ENCODE data around the gene GPR161.

The GPR161 gene

GRCh38 chr1:168091720-168092550 is 44.8 kb downstream of the GPR161 start:
- Histone ChIP-seq H3K4me1 (ENCODE audit: control insufficient read depth in 1 of 2, insufficient read depth in 2 of 2, low read length in 2 of 2) (no peaks in the 10 kb centered on the region), H3K36me3 (ENCODE audit: control insufficient read depth in 1 of 2, insufficient read depth in 2 of 2, low read length in 2 of 2) (peaks cover 0 to 33% of the 10 kb centered on the region in 2 donors), H3K9me3 (ENCODE audit: control insufficient read depth in 1 of 2, low read length in 2 of 2) (no peaks in the 10 kb centered on the region), H3K4me3 (ENCODE audit: low read depth in 1 of 2, low read length in 2 of 2) (no peak overlapping the region), H3K27me3 (ENCODE audit: low read depth, low read length) (no peaks in the 10 kb centered on the region), H3K27ac (ENCODE audit: low read length) (no peak overlapping the region)

GRCh38 chr1:168091063-168091462 is 45.7 kb downstream of the GPR161 start:
- no peak overlapping the region for H3K27ac ChIP-seq (ENCODE audit: low read length)
- H3K9me3 ChIP-seq (ENCODE audit: control insufficient read depth in 1 of 2, low read length in 2 of 2), result no peaks in the 10 kb centered on the region
- H3K4me3 ChIP-seq (ENCODE audit: low read depth in 1 of 2, low read length in 2 of 2), result no peak overlapping the region
- no peaks in the 10 kb centered on the region for H3K4me1 ChIP-seq (ENCODE audit: control insufficient read depth in 1 of 2, insufficient read depth in 2 of 2, low read length in 2 of 2)
- H3K36me3 ChIP-seq (ENCODE audit: control insufficient read depth in 1 of 2, insufficient read depth in 2 of 2, low read length in 2 of 2), result peaks cover 0 to 26% of the 10 kb centered on the region in 2 donors
- H3K27me3 ChIP-seq (ENCODE audit: low read depth, low read length), result no peaks in the 10 kb centered on the region

GRCh38 chr1:168090395-168090794 is 46.3 kb downstream of the GPR161 start:
- Histone ChIP-seq H3K9me3 (ENCODE audit: control insufficient read depth in 1 of 2, low read length in 2 of 2) (no peaks in the 10 kb centered on the region), H3K27ac (ENCODE audit: low read length) (no peak overlapping the region), H3K27me3 (ENCODE audit: low read depth, low read length) (no peaks in the 10 kb centered on the region), H3K36me3 (ENCODE audit: control insufficient read depth in 1 of 2, insufficient read depth in 2 of 2, low read length in 2 of 2) (peaks cover 0 to 25% of the 10 kb centered on the region in 2 donors), H3K4me1 (ENCODE audit: control insufficient read depth in 1 of 2, insufficient read depth in 2 of 2, low read length in 2 of 2) (no peaks in the 10 kb centered on the region), H3K4me3 (ENCODE audit: low read depth in 1 of 2, low read length in 2 of 2) (no peak overlapping the region)

- no peaks in the 10 kb centered on the region for H3K9me3 ChIP-seq (ENCODE audit: control insufficient read depth in 1 of 2, low read length in 2 of 2)
- no peaks in the 10 kb centered on the region for H3K27me3 ChIP-seq (ENCODE audit: low read depth, low read length)
- no peak overlapping the region for H3K4me3 ChIP-seq (ENCODE audit: low read depth in 1 of 2, low read length in 2 of 2)
- no peak overlapping the region for H3K27ac ChIP-seq (ENCODE audit: low read length)
- peaks cover 0 to 2% of the 10 kb centered on the region in 2 donors for H3K4me1 ChIP-seq (ENCODE audit: control insufficient read depth in 1 of 2, insufficient read depth in 2 of 2, low read length in 2 of 2)
- H3K36me3 ChIP-seq (ENCODE audit: control insufficient read depth in 1 of 2, insufficient read depth in 2 of 2, low read length in 2 of 2), result peaks cover 0 to 25% of the 10 kb centered on the region in 2 donors
Observed at GRCh38 chr1:168089979-168090337, 46.8 kb downstream of the GPR161 start.

GRCh38 chr1:168089326-168089978 is 47.3 kb downstream of the GPR161 start:
- no peak overlapping the region for H3K4me3 ChIP-seq (ENCODE audit: low read depth in 1 of 2, low read length in 2 of 2)
- no peaks in the 10 kb centered on the region for H3K9me3 ChIP-seq (ENCODE audit: control insufficient read depth in 1 of 2, low read length in 2 of 2)
- H3K27ac ChIP-seq (ENCODE audit: low read length), result no peak overlapping the region
- peaks cover 0 to 25% of the 10 kb centered on the region in 2 donors for H3K36me3 ChIP-seq (ENCODE audit: control insufficient read depth in 1 of 2, insufficient read depth in 2 of 2, low read length in 2 of 2)
- peaks cover 0 to 7% of the 10 kb centered on the region in 2 donors for H3K4me1 ChIP-seq (ENCODE audit: control insufficient read depth in 1 of 2, insufficient read depth in 2 of 2, low read length in 2 of 2)
- H3K27me3 ChIP-seq (ENCODE audit: low read depth, low read length), result no peaks in the 10 kb centered on the region

- H3K4me1 ChIP-seq (ENCODE audit: control insufficient read depth in 1 of 2, insufficient read depth in 2 of 2, low read length in 2 of 2), result peaks cover 0 to 12% of the 10 kb centered on the region in 2 donors
- H3K36me3 ChIP-seq (ENCODE audit: control insufficient read depth in 1 of 2, insufficient read depth in 2 of 2, low read length in 2 of 2), result peaks cover 0 to 22% of the 10 kb centered on the region in 2 donors
- no peak overlapping the region for H3K27ac ChIP-seq (ENCODE audit: low read length)
- H3K4me3 ChIP-seq (ENCODE audit: low read depth in 1 of 2, low read length in 2 of 2), result no peak overlapping the region
- no peaks in the 10 kb centered on the region for H3K27me3 ChIP-seq (ENCODE audit: low read depth, low read length)
- no peaks in the 10 kb centered on the region for H3K9me3 ChIP-seq (ENCODE audit: control insufficient read depth in 1 of 2, low read length in 2 of 2)
Observed at GRCh38 chr1:168088511-168089325, 48.0 kb downstream of the GPR161 start.

- peaks cover 0 to 12% of the 10 kb centered on the region in 2 donors for H3K4me1 ChIP-seq (ENCODE audit: control insufficient read depth in 1 of 2, insufficient read depth in 2 of 2, low read length in 2 of 2)
- peaks cover 0 to 22% of the 10 kb centered on the region in 2 donors for H3K36me3 ChIP-seq (ENCODE audit: control insufficient read depth in 1 of 2, insufficient read depth in 2 of 2, low read length in 2 of 2)
- no peaks in the 10 kb centered on the region for H3K9me3 ChIP-seq (ENCODE audit: control insufficient read depth in 1 of 2, low read length in 2 of 2)
- no peaks in the 10 kb centered on the region for H3K27me3 ChIP-seq (ENCODE audit: low read depth, low read length)
- H3K27ac ChIP-seq (ENCODE audit: low read length), result no peak overlapping the region
- no peak overlapping the region for H3K4me3 ChIP-seq (ENCODE audit: low read depth in 1 of 2, low read length in 2 of 2)
Observed at GRCh38 chr1:168087696-168088095, 49.0 kb downstream of the GPR161 start.

GRCh38 chr1:168086438-168086837 is 50.3 kb downstream of the GPR161 start:
- Histone ChIP-seq H3K36me3 (ENCODE audit: control insufficient read depth in 1 of 2, insufficient read depth in 2 of 2, low read length in 2 of 2) (peaks cover 0 to 22% of the 10 kb centered on the region in 2 donors), H3K9me3 (ENCODE audit: control insufficient read depth in 1 of 2, low read length in 2 of 2) (no peaks in the 10 kb centered on the region), H3K27me3 (ENCODE audit: low read depth, low read length) (no peaks in the 10 kb centered on the region), H3K27ac (ENCODE audit: low read length) (no peak overlapping the region), H3K4me3 (ENCODE audit: low read depth in 1 of 2, low read length in 2 of 2) (no peak overlapping the region), H3K4me1 (ENCODE audit: control insufficient read depth in 1 of 2, insufficient read depth in 2 of 2, low read length in 2 of 2) (peaks cover 0 to 17% of the 10 kb centered on the region in 2 donors)

GRCh38 chr1:168085401-168085872 is 51.3 kb downstream of the GPR161 start:
- H3K36me3 ChIP-seq (ENCODE audit: control insufficient read depth in 1 of 2, insufficient read depth in 2 of 2, low read length in 2 of 2), result peaks cover 0 to 23% of the 10 kb centered on the region in 2 donors
- peaks cover 0 to 18% of the 10 kb centered on the region in 2 donors for H3K4me1 ChIP-seq (ENCODE audit: control insufficient read depth in 1 of 2, insufficient read depth in 2 of 2, low read length in 2 of 2)
- no peaks in the 10 kb centered on the region for H3K27me3 ChIP-seq (ENCODE audit: low read depth, low read length)
- no peaks in the 10 kb centered on the region for H3K9me3 ChIP-seq (ENCODE audit: control insufficient read depth in 1 of 2, low read length in 2 of 2)
- H3K27ac ChIP-seq (ENCODE audit: low read length), result no peak overlapping the region
- no peak overlapping the region for H3K4me3 ChIP-seq (ENCODE audit: low read depth in 1 of 2, low read length in 2 of 2)

GRCh38 chr1:168084396-168085231 is 52.1 kb downstream of the GPR161 start:
- peaks cover 0 to 21% of the 10 kb centered on the region in 2 donors for H3K4me1 ChIP-seq (ENCODE audit: control insufficient read depth in 1 of 2, insufficient read depth in 2 of 2, low read length in 2 of 2)
- H3K4me3 ChIP-seq (ENCODE audit: low read depth in 1 of 2, low read length in 2 of 2), result no peak overlapping the region
- H3K36me3 ChIP-seq (ENCODE audit: control insufficient read depth in 1 of 2, insufficient read depth in 2 of 2, low read length in 2 of 2), result peaks cover 0 to 18% of the 10 kb centered on the region in 2 donors
- no peaks in the 10 kb centered on the region for H3K27me3 ChIP-seq (ENCODE audit: low read depth, low read length)
- no peak overlapping the region for H3K27ac ChIP-seq (ENCODE audit: low read length)
- H3K9me3 ChIP-seq (ENCODE audit: control insufficient read depth in 1 of 2, low read length in 2 of 2), result no peaks in the 10 kb centered on the region
